GM18508 (cell line): ENCODE results near the gene PTPRK.
"Not testable (repeated sequence)": the region's sequence is repeated elsewhere in the genome, so short reads cannot be mapped to it uniquely, and the experiment has no call there.

Source experiments
- ATAC-seq: cut with Tn5 transposase; IDR thresholded peaks from one replicate; pipeline ENCODE4 v1.9.1; 2021; ENCODE audit warnings: moderate number of reproducible peaks; ENCODE audit not compliant: insufficient read depth, unreplicated experiment

The PTPRK gene

GRCh38 chr6:128455959-128456358 lies 64.4 kb downstream of the PTPRK start:
- ATAC-seq: no peak

- no peak for ATAC-seq
Observed at GRCh38 chr6:128452713-128453112, 67.7 kb downstream of the PTPRK start.

DNA sequence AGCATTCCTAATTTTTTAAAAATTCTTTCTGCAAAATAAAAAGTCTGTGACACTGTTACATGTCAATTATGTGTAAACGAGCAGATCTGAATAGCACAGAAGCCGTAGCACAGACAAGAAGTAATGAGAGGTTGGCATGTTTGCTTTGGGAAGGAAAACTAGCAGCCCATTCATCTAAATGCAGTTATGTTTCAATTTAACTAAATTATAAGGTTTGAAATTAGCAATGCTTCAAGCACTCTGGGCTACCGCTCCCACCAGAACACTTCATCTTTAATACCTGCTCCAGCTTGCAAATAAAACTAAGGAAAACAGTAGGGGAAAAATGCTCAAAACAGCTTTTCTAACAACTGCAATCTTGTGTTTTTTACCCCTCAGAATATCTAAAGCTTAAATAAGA lies 73.9 kb downstream of the PTPRK start:
- ATAC-seq: no peak

GRCh38 chr6:128443553-128443952 lies 76.8 kb downstream of the PTPRK start:
- ATAC-seq: no peak

DNA sequence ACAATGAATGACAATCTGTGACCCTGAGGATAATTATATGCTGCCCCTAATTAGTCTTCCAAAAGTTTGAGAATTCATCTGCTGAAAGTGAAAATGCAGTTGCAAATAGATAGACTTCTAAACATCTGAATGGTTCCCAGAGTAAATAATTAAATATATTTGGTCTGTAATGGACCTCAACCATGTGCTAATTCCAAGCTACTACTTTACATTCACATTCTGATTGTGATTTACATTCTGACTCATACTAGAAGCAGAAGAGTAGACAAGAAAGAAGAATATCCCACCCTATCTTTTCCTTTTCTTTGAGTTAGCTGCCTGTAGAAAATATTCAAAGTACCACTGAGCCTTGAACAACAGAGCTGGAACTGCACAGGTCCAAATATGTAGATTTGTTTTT lies 80.8 kb downstream of the PTPRK start:
- no peak for ATAC-seq

- ATAC-seq: no peak
Observed at GRCh38 chr6:128438393-128438792, 82.0 kb downstream of the PTPRK start.

DNA sequence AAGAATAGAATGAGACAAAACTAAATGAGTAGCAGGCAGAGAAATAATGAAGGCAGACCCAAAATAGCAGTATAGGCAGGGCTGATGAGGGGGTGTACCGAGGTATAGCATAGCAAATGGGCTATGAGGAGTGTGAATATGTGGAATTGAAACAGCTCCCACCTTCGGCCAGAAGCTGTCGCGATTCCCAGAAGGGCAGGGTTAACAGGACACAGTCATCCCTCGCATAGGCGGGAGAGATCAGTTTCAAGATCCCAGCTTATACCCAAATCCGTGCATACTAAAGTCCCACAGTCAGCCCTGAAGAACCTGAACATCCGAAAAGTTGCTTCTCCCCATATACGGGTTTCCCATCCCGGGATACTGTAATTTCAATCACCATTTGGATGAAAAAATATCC lies 82.7 kb downstream of the PTPRK start:
- ATAC-seq: no peak

- not testable (repeated sequence) for ATAC-seq
Observed at GRCh38 chr6:128434752-128435151, 85.6 kb downstream of the PTPRK start.

- no peak for ATAC-seq
Observed at GRCh38 chr6:128432394-128432793, 88.0 kb downstream of the PTPRK start.

DNA sequence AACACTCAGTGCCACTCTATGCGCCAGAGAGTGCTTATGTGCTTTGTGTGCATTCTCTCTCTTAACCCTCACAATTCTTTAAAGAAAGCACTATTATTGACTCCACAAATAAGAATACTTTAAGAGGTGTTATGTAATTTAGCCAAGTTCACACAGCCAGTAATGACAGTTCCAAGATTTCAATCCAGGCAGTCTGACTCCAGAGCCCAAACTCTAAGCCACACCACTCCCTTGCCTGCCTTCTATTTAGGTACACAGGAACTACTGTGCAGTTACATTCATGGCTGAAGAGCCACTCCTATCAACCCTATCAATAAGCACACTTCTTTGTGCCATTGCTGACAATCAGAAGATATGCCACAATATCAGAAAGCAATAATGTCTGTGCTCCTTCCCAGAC lies 93.3 kb downstream of the PTPRK start:
- no peak for ATAC-seq

- ATAC-seq: no peak
Observed at GRCh38 chr6:128425856-128426255, 94.5 kb downstream of the PTPRK start.

DNA sequence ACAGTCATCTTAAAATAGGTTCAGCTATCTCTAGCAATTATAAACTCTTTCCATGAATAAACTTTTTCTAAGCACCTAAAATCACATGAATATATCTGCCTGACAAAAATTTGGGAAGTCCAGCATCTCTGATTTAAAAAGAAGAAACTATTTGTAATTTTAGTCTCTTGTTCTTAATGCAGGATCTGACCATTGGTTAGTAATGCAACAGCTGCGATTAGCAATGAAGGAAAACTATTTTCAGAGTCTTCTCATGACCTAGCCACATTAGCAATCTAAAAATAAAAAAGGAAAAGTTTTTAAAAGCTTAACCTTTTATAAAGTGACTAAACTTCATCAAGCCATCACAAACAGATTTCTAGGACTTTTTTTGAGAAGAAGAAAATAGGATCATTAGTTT lies 97.5 kb downstream of the PTPRK start:
- ATAC-seq: no peak

DNA sequence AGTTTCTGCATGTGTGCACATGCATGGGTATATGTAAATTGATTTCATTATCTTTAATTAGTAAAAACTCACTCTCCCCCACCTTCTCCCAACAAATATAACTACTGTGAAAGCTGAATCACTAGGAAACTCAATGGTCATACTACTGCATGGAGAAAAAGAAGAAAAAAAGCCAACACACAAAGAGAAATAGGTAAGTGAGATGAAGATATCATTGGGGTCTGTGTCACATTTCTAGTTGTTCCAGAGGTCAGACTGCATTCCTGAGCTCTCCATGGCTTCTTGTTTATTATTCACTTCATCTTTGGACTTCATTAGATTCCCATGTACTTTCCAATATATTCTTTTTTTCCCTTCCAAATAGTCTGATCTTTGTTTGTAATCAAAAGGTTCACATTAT lies 98.2 kb downstream of the PTPRK start:
- no peak for ATAC-seq

DNA sequence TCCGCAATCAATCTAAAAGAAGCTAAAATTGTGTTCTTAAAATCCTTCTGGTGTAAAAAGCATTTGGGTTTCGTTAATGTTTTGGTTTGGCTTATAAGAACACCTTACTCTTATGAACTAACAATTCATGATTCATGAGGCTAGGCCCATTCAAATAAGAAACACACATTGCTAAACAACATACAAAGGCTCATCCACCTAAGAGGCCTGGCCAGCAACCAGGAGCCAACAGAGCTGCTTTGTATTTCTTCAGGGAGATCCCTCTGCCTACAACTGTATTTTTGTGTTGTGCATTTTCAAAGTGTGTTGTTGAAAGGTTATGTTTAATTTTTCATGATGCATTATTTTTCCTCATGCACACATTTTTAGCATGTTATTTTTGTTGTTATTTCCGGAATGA lies 98.6 kb downstream of the PTPRK start:
- ATAC-seq: no peak

DNA sequence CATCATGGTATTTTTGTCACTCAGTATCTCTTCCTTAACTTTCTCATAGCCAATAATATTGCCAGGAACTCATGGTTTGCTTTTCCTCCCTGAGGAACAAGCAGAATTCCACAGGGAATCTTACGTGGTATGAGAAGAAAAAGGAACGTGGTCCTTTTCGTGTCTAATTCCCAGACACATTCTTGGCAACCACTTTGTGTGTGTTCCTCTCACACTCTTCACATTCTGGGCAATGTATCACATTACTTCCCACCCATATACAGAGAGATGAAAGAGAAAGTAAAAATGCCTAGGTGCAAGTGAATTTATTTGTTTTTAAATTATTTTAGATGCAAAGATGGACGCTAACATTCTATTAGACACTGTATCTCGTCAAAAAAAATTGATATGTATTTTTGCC lies 102.7 kb downstream of the PTPRK start:
- no peak for ATAC-seq

DNA sequence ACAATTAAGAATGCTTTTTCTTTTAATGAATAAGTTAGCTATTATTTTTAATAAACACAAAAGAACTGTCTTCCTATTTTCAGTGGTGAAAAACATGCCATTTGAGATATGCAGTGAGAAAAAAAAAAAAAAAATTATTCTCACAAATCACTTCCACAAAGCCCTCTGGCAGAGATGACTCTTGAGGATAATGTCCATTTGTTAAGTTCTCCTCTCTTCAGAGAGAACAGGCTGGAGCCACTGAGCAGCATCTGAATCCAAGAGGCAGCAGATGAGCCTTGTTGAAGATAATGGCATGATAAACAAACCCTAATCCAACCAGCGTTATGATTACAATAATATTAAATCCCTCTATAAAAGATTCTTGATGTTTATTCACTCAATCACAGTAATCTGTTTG lies 105.0 kb downstream of the PTPRK start:
- ATAC-seq: no peak

DNA sequence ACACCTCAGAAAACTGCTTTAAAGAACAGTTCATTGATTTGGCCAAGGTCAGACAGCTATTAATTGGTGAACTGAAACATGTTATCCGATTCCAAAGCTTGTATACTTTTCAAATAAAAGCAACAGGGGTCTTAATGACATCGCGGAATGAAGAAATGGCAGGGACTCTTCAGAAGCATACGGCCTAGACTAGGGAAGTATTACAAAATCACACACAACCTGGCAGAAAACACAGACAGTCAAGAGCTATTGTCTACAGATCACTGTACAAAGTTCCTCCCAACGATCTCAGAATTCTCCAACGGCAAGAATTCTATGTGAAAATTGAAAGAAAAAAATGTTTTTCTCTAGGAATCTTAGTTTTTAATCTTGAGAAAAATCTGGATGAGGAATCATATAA lies 105.5 kb downstream of the PTPRK start:
- ATAC-seq: no peak

GRCh38 chr6:128413291-128413690 lies 107.1 kb downstream of the PTPRK start:
- ATAC-seq: no peak

GRCh38 chr6:128412680-128413079 lies 107.7 kb downstream of the PTPRK start:
- no peak for ATAC-seq

DNA sequence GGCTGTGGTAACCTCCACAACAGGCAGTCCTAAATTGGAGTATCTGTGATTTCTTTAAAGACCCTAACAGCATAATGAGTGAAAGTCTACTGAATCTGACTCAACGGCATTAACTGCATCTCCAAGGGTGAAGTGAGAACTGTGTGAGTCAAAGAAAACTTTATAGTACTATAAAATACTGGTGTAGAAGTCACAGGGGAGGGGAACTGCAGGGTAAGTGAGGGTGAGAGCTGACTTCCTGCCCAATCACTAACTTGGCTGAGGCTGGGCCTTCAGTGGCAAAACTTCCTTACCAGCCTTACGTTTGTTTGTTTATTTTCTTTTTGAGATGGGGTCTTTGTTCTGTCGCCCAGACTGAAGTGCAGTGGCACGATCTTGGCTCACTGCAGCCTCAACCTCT lies 109.8 kb downstream of the PTPRK start:
- ATAC-seq: no peak

- ATAC-seq: no peak
Observed at GRCh38 chr6:128409003-128409402, 111.4 kb downstream of the PTPRK start.

- ATAC-seq: no peak
Observed at GRCh38 chr6:128406453-128406852, 113.9 kb downstream of the PTPRK start.
